ENCODE data around the gene ALKBH4. TPM values are rescaled to one million over a fixed set of nuclear protein-coding genes. Genes with fewer than 3 reads are reported as not detected.

The ALKBH4 gene
- total and polyA plus RNA-seq, 2 of the 8 experiments (the other 6 are each of a cell fraction or from before 2014, with no cell fraction given) = 10.2 to 16.6 TPM

DNA sequence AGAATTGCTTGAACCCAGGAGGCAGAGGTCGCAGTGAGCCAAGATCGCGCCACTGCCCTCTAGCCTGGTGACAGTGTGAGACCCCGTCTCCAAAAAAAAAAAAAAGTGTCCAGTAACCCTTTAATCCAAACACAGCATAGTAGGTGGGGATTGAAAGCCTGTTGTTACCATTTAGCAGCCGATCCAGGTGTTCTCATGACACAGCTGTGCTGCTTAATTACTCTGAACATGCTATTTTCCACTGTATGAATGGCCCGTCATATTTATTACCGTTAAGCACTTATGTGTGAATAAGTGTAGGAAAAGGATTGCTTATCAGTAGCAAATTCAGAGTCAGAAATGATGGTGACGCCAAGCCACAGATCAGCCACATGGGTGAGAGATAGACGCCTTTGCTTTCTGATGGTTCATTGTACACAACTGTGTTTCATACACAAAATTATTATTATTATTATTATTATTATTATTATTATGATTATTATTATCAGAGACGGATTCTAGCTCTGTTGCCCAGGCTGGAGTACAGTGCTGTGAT, 42.9 kb downstream of the ALKBH4 start:
- Histone ChIP-seq H4K20me1 (replicated peaks in 1 of 2; ENCODE audit: control insufficient read depth in 1 of 2, insufficient read depth in 2 of 2, low read length in 2 of 2) (peaks cover 3 to 11% of the 10 kb centered on the region in 2 experiments), H3K27ac (ENCODE audit: low read depth, low read length) (no peak overlapping the region), H3K4ac (replicated peaks; ENCODE audit: insufficient read length, low read depth, low read length) (no peak overlapping the region), H3K4me1 (replicated peaks in 1 of 4; ENCODE audit: control insufficient read depth in 3 of 4, insufficient read depth in 4 of 4, low read length in 3 of 4) (peaks cover 0 to 14% (median 1%) of the 10 kb centered on the region in 4 experiments; a peak in 2 of 7 replicates), H4K91ac (replicated peaks; ENCODE audit: insufficient read length, low read length) (no peak overlapping the region), H4K8ac (ENCODE audit: extremely low read depth, insufficient read depth, low read length) (no peak overlapping the region), H3K79me1 (ENCODE audit: low read depth, low read length) (no peaks in the 10 kb centered on the region; the same call in 1 of the 2 replicates), H3K23ac (ENCODE audit: insufficient read length) (no peak overlapping the region), H2BK5ac (ENCODE audit: low read depth, low read length) (no peak overlapping the region), H3K4me2 (ENCODE audit: insufficient read depth in 1 of 2, low read depth in 2 of 2, low read length in 2 of 2) (no peak overlapping the region), H4K5ac (ENCODE audit: insufficient read length, low read depth, low read length) (no peak overlapping the region), H3K18ac (ENCODE audit: extremely low read depth, low read length) (no peak overlapping the region), H3K27me3 (replicated peaks in 1 of 4; ENCODE audit: control insufficient read depth in 3 of 4, extremely low read depth in 1 of 4, insufficient read depth in 3 of 4, low read length in 3 of 4) (no peaks in the 10 kb centered on the region), H3K36me3 (ENCODE audit: control insufficient read depth in 2 of 4, insufficient read depth in 4 of 4, low read length in 3 of 4) (peaks cover 2 to 20% (median 7%) of the 10 kb centered on the region in 4 experiments; a peak in 6 of 8 replicates), H2AK5ac (ENCODE audit: low read depth, low read length) (no peak overlapping the region), H3K56ac (replicated peaks; ENCODE audit: insufficient read length, low read depth, low read length) (no peak overlapping the region), H2BK15ac (ENCODE audit: low read length) (no peak overlapping the region), H2AFZ (ENCODE audit: low read length) (no peak overlapping the region), H3K4me3 (ENCODE audit: extremely low read depth in 1 of 4, insufficient read depth in 2 of 4, low read depth in 3 of 4, low read length in 4 of 4) (no peak overlapping the region), H3K23me2 (ENCODE audit: low read depth, low read length) (no peaks in the 10 kb centered on the region), H3K14ac (ENCODE audit: insufficient read length) (no peak overlapping the region), H3K79me2 (ENCODE audit: control insufficient read depth in 1 of 2, insufficient read depth in 2 of 2, low read length in 2 of 2) (no peaks in the 10 kb centered on the region), H2BK120ac (replicated peaks; ENCODE audit: low read depth, low read length) (no peak overlapping the region), H2BK20ac (ENCODE audit: low read length) (no peak overlapping the region), H3K9ac (replicated peaks in 1 of 4; ENCODE audit: extremely low read depth in 1 of 4, low read depth in 3 of 4, low read length in 3 of 4) (no peak overlapping the region), H3K9me3 (ENCODE audit: insufficient read depth in 2 of 2, low read depth in 1 of 2, low read length in 1 of 2) (no peaks in the 10 kb centered on the region), H2BK12ac (ENCODE audit: low read depth, low read length) (no peak overlapping the region)
- no peak for DNase-seq (ENCODE audit: low read depth in 1 of 2, low spot score in 2 of 2)
- 93% methylated on average over 7 of the region's 10 CpGs; no CpG with 5 or more reads in 1 of the 2 experiments for WGBS, 2 experiments (ENCODE audit: extremely low coverage in 1 of 2, insufficient coverage in 1 of 2, insufficient read length in 1 of 2, insufficient replicate concordance in 2 of 2, low coverage in 1 of 2, low lambda C conversion rate in 2 of 2, missing lambda C conversion rate in 1 of 2)
- FAIRE-seq = no peak
- ChIA-PET CTCF (ENCODE audit: partially characterized antibody) (interaction anchor here (0.6 to 3.6 kb wide), 4 partner anchors 9 to 710 kb away, joined by 3 to 12 read pairs (median 8); no protein-coding TSS in a partner anchor), POLR2A (ENCODE audit: partially characterized antibody) (interaction anchor here (0.7 to 9.5 kb wide), 4 partner anchors 9 to 42 kb away, joined by 3 to 49 read pairs (median 4); no protein-coding TSS in a partner anchor)
- TF ChIP-seq RXRA (IDR thresholded peaks at IDR 0.05; ENCODE audit: insufficient read depth, low read depth, low read length) (no peak), EGR1 (IDR thresholded peaks at IDR 0.05; ENCODE audit: borderline replicate concordance, low read depth, low read length) (no peak), POLR2A (IDR thresholded peaks at IDR 0.05; ENCODE audit: control extremely low read depth in 1 of 2, low read depth in 2 of 2, low read length in 2 of 2) (no peak), CTCF (IDR thresholded peaks at IDR 0.05; ENCODE audit: control extremely low read depth in 1 of 3, insufficient read depth in 1 of 3, low read depth in 1 of 3, low read length in 3 of 3) (no peak), TBP (IDR thresholded peaks at IDR 0.05; ENCODE audit: low read depth, low read length) (no peak), CREB1 (IDR thresholded peaks at IDR 0.05) (no peak), JUN (IDR thresholded peaks at IDR 0.05; ENCODE audit: low read depth, low read length) (no peak), CTBP2 (IDR thresholded peaks at IDR 0.05; ENCODE audit: borderline replicate concordance, insufficient read depth, insufficient read length, low read length) (no peak), YY1 (IDR thresholded peaks at IDR 0.05; ENCODE audit: low read depth, low read length) (no peak), CBX5 (IDR thresholded peaks at IDR 0.05; ENCODE audit: low read depth, low read length) (no peak), KDM4A (IDR thresholded peaks at IDR 0.05; ENCODE audit: low read depth, low read length, severe bottlenecking) (no peak)
